Lung (tissue), 12 donors: ENCODE results near the gene DHFR. TPM values are rescaled to one million over a fixed set of nuclear protein-coding genes. Genes with fewer than 3 reads are reported as not detected.

ENCODE experiments used
- ATAC-seq: fragments of 200-7000 bp; cut with Tn5 transposase; one replicate; pipeline ENCODE4 v1.9.1; 2020; ENCODE audit warnings: moderate number of reproducible peaks; ENCODE audit not compliant: insufficient read depth, low FRiP score
- DNase-seq, 3 donors: peaks; one replicate each; pipeline ENCODE4 v3.0.0-alpha.2; 2013 to 2017
- H3K27ac ChIP-seq, 2 donors: one replicate each; pipeline ENCODE4 v1.5.1; 2013; ENCODE audit warnings: mild to moderate bottlenecking in 2 of 2, moderate library complexity in 2 of 2, control low read depth in 1 of 2, inconsistent platforms in 1 of 2, low read depth in 1 of 2, low read length in 1 of 2
- H3K27me3 ChIP-seq, 3 donors: one replicate each; pipeline ENCODE4 v1.5.1; 2013; ENCODE audit warnings: low read length in 2 of 3; ENCODE audit not compliant: control insufficient read depth in 3 of 3, insufficient read depth in 3 of 3
- H3K36me3 ChIP-seq, 4 donors: one replicate each; pipeline ENCODE4 v1.5.1; 2013; ENCODE audit warnings: low read length in 4 of 4, mild to moderate bottlenecking in 1 of 4, moderate library complexity in 1 of 4; ENCODE audit not compliant: control insufficient read depth in 4 of 4, insufficient read depth in 4 of 4
- H3K4me1 ChIP-seq, 5 donors: one replicate each; pipeline ENCODE4 v1.5.1; 2013; ENCODE audit warnings: low read length in 5 of 5, mild to moderate bottlenecking in 2 of 5, moderate library complexity in 1 of 5; ENCODE audit not compliant: control insufficient read depth in 5 of 5, insufficient read depth in 5 of 5
- H3K4me3 ChIP-seq: one replicate; pipeline ENCODE4 v1.5.1; 2013; ENCODE audit warnings: mild to moderate bottlenecking, control low read depth, moderate library complexity
- H3K9ac ChIP-seq, 2 donors: one replicate each; pipeline ENCODE4 v1.5.1; 2013; ENCODE audit warnings: low read length in 2 of 2, control low read depth in 1 of 2; ENCODE audit not compliant: insufficient read depth in 1 of 2
- H3K9me3 ChIP-seq, 4 donors: one replicate each; pipeline ENCODE4 v1.5.1; 2013; ENCODE audit warnings: low read length in 3 of 4, mild to moderate bottlenecking in 1 of 4, moderate library complexity in 1 of 4; ENCODE audit not compliant: control insufficient read depth in 4 of 4, insufficient read depth in 3 of 4
- CTCF ChIP-seq: IDR thresholded peaks from 2 replicates; pipeline ENCODE4 v1.5.1; 2012; ENCODE audit warnings: mild to moderate bottlenecking; ENCODE audit errors: control extremely low read depth, extremely low read depth
- WGBS, 2 donors: extraction: QIAGEN DNeasy Blood & Tissue Kit; methylation state at CpG; one replicate each; pipeline ENCODE4 v1.1.7; 2013; 5-methylcytosine and 5-hydroxymethylcytosine counted together
- polyA plus RNA-seq, 2 donors: library from polyadenylated mRNA; stranded (reverse); fragments of 200-250 nt; gene quantifications; one replicate each; pipeline ENCODE4 v1.2.1, GENCODE V29; 2013
- total RNA-seq, 2 donors: library from RNA; depleted of rRNA in 1 of 2; stranded (reverse); fragments of >200 nt in 1 of 2; gene quantifications; one replicate each; pipeline ENCODE4 v1.2.1, GENCODE V29; 2014 to 2021
- donor health status: control.
- donor health status: control.
- donor health status: Bipolar disorder and iron deficiency.
- donor health status: healthy.
- donor health status: DM: yes; HTN: yes; CAD: no.

DHFR gene
- total and polyA plus RNA-seq, 4 donors = 8.1 to 16.0 (median 12.2) TPM

GRCh38 chr5:80703291-80703690, 48.5 kb upstream of the DHFR start:
- Histone ChIP-seq H3K4me3 (no peak overlapping the region), H3K27ac (no peak overlapping the region), H3K4me1 (peaks cover 0 to 5% (median 0%) of the 10 kb centered on the region in 5 donors), H3K27me3 (no peaks in the 10 kb centered on the region), H3K9ac (no peak overlapping the region), H3K9me3 (no peaks in the 10 kb centered on the region), H3K36me3 (peaks cover 2 to 14% (median 4%) of the 10 kb centered on the region in 4 donors)
- no peak for ATAC-seq
- no peak for TF ChIP-seq CTCF
- DNase-seq = no peak

- WGBS, 2 donors = 52 to 70% methylated on average over 1 of the region's 1 CpG
- Histone ChIP-seq H3K9me3 (no peaks in the 10 kb centered on the region), H3K27ac (no peak overlapping the region), H3K4me3 (no peak overlapping the region), H3K4me1 (peaks cover 0 to 3% (median 0%) of the 10 kb centered on the region in 5 donors), H3K9ac (no peak overlapping the region), H3K27me3 (no peaks in the 10 kb centered on the region), H3K36me3 (peaks cover 3 to 12% (median 5%) of the 10 kb centered on the region in 4 donors)
- TF ChIP-seq CTCF = no peak
- ATAC-seq = no peak
- no peak for DNase-seq
These were observed 46.8 kb upstream of the DHFR start for GRCh38 chr5:80701597-80701996.

DNA sequence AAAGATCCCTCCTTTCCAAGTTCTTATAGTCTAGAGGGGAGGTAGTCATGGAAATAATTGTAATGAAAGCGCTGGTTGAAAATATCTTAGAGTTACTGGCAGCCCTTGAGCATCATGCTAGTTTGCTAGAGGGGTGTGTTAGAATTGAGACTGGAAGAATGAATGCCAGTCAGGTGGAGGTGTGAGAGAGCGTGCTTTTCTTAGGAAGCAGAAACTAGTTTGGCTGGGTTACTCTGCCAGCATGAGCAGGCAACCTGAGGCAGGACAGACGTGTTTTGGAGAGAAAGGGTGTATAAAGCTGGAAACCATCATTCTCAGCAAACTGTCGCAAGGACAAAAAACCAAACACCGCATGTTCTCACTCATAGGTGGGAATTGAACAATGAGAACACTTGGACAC, 43.6 kb upstream of the DHFR start:
- H3K4me1 ChIP-seq = peaks cover 0 to 1% (median 0%) of the 10 kb centered on the region in 5 donors

More for the DNA sequence above, 43.6 kb upstream of the DHFR start:
- no peak for TF ChIP-seq CTCF
- Histone ChIP-seq H3K9me3 (no peaks in the 10 kb centered on the region), H3K27me3 (no peaks in the 10 kb centered on the region), H3K36me3 (peaks cover 3 to 16% (median 4%) of the 10 kb centered on the region in 4 donors), H3K9ac (no peak overlapping the region), H3K27ac (no peak overlapping the region), H3K4me3 (no peak overlapping the region)
- DNase-seq (peak in 1 of 3 donors; percentile 24), ATAC-seq (no peak)
- WGBS, 2 donors = 77% methylated on average over 5 of the region's 5 CpGs
